Measurements from ENCODE around the gene MBTPS1.

- TF ChIP-seq, protein P1, sequence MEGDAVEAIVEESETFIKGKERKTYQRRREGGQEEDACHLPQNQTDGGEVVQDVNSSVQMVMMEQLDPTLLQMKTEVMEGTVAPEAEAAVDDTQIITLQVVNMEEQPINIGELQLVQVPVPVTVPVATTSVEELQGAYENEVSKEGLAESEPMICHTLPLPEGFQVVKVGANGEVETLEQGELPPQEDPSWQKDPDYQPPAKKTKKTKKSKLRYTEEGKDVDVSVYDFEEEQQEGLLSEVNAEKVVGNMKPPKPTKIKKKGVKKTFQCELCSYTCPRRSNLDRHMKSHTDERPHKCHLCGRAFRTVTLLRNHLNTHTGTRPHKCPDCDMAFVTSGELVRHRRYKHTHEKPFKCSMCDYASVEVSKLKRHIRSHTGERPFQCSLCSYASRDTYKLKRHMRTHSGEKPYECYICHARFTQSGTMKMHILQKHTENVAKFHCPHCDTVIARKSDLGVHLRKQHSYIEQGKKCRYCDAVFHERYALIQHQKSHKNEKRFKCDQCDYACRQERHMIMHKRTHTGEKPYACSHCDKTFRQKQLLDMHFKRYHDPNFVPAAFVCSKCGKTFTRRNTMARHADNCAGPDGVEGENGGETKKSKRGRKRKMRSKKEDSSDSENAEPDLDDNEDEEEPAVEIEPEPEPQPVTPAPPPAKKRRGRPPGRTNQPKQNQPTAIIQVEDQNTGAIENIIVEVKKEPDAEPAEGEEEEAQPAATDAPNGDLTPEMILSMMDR (IDR thresholded peaks at IDR 0.05 in 2 of 3, conservative IDR thresholded peaks at IDR 0.05 in 1 of 3; ENCODE audit: control insufficient read depth in 2 of 3, extremely low read depth in 1 of 3, insufficient read depth in 1 of 3, low read depth in 3 of 3, low read length in 3 of 3), result no peak
- no peak for TF ChIP-seq POLR2A (IDR thresholded peaks at IDR 0.05; ENCODE audit: low read depth, low read length)
- no peak for TF ChIP-seq TAF1 (IDR thresholded peaks at IDR 0.05; ENCODE audit: borderline replicate concordance, low read depth, low read length)
- no peak for TF ChIP-seq RAD21 (IDR thresholded peaks at IDR 0.05; ENCODE audit: insufficient read depth, low read depth, low read length)
- no peak for TF ChIP-seq RCOR1 (conservative IDR thresholded peaks at IDR 0.05; ENCODE audit: low read depth, low read length)
- no peak for TF ChIP-seq RELB (IDR thresholded peaks at IDR 0.05; ENCODE audit: low read depth)
- no peak for TF ChIP-seq USF2 (IDR thresholded peaks at IDR 0.05; ENCODE audit: borderline replicate concordance, low read depth, low read length)
Observed at GRCh38 chr16:84034516-84034915, 82.2 kb downstream of the MBTPS1 start.

Data from GM12878 (cell line).